Activated CD4-positive, CD25-positive, alpha-beta regulatory T cell treated with anti-CD3 and anti-CD28 coated beads, Interleukin-2, amount 50 U/mL, for 72 hours (primary cell): ENCODE results near the gene C13orf46.
A peak's percentile ranks its signal among the peaks of the same experiment; 100 is the strongest.

ENCODE experiments used
- DNase-seq: peaks from one replicate; pipeline ENCODE4 v3.0.0; 2021

C13orf46 gene

GRCh38 chr13:113970810-113971470 is 2.9 kb downstream of the C13orf46 start:
- no peak for DNase-seq

- no peak for DNase-seq
These were observed 3.8 kb downstream of the C13orf46 start for GRCh38 chr13:113969973-113970611.

GRCh38 chr13:113969311-113969972 is 4.4 kb downstream of the C13orf46 start:
- DNase-seq, result no peak

- DNase-seq, result no peak
These were observed 5.2 kb downstream of the C13orf46 start for GRCh38 chr13:113968463-113969310.

- no peak for DNase-seq
These were observed 6.0 kb downstream of the C13orf46 start for GRCh38 chr13:113967729-113968462.

- DNase-seq, result no peak
These were observed 6.6 kb downstream of the C13orf46 start for GRCh38 chr13:113967206-113967720.

GRCh38 chr13:113965968-113966884 is 7.7 kb downstream of the C13orf46 start:
- no peak for DNase-seq

GRCh38 chr13:113965383-113965874 is 8.4 kb downstream of the C13orf46 start:
- no peak for DNase-seq

GRCh38 chr13:113964251-113964995 is 9.5 kb downstream of the C13orf46 start:
- DNase-seq, result no peak

- no peak for DNase-seq
These were observed 10.5 kb downstream of the C13orf46 start for GRCh38 chr13:113963376-113963775.

GRCh38 chr13:113962975-113963374 is 10.9 kb downstream of the C13orf46 start:
- DNase-seq, result no peak

- DNase-seq, result no peak
These were observed 11.5 kb downstream of the C13orf46 start for GRCh38 chr13:113962386-113962785.

GRCh38 chr13:113960276-113960948 is 13.5 kb downstream of the C13orf46 start:
- DNase-seq, result no peak

- DNase-seq, result peak; percentile 43
These were observed 14.7 kb downstream of the C13orf46 start for GRCh38 chr13:113959198-113959597.

- no peak for DNase-seq
These were observed 15.5 kb downstream of the C13orf46 start for GRCh38 chr13:113958373-113958772.

GRCh38 chr13:113956571-113956970 is 17.3 kb downstream of the C13orf46 start:
- no peak for DNase-seq

- no peak for DNase-seq
These were observed 18.2 kb downstream of the C13orf46 start for GRCh38 chr13:113955691-113956090.

- DNase-seq, result no peak
These were observed 18.6 kb downstream of the C13orf46 start for GRCh38 chr13:113955235-113955634.

GRCh38 chr13:113954046-113954835 is 19.6 kb downstream of the C13orf46 start:
- DNase-seq, result no peak
